T-helper 22 cell (primary cell): ENCODE results near the gene CDH26.

Experiments used
- DNase-seq: peaks from one replicate; pipeline ENCODE4 v3.0.0-alpha.2; 2020; ENCODE audit warnings: low read depth

Gene CDH26

DNA sequence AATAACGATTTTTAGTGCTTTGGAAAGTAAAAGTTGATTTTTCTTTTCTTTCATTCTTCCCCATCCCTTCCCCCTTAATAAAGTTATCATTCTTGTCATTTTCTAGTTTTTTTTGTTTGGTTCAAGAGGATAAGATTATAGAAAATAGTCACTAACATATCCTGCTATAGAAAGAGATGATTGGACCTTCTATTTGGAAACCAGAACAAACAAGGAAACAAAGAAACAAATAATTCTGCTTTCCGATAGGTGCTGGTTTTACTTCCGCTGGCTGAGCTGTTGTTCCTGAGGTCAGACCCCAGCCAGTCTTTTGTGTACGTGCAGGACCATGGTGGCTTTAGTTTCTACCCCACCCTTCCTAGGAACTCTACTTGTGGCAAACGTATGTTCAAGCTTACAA lies at the start of gene CDH26:
CDH26 (plus strand) TSS at position 301 of the 400 bp plus-strand sequence. CDS start 304 bp downstream, outside the sequence.
- DNase-seq, result no peak

DNA sequence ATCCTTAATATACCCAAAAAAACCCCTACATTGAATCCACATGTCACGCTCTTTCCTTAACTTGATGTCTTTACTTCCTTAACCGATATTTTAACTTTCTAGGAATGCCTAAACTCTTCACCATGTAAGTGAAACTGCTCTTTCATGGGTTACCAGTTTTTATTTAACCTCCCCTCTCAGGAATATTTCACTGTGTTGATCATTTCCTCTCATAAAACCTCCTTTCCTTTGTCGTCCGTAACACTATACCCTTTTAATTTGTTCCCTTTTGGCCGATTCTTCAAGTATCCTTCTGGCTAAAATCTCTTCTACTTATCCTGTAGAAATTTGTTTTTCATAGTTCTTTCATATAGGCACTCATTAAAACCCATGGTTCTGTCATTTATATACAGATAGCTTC lies 49.4 kb upstream of the CDH26 start:
- no peak for DNase-seq

DNA sequence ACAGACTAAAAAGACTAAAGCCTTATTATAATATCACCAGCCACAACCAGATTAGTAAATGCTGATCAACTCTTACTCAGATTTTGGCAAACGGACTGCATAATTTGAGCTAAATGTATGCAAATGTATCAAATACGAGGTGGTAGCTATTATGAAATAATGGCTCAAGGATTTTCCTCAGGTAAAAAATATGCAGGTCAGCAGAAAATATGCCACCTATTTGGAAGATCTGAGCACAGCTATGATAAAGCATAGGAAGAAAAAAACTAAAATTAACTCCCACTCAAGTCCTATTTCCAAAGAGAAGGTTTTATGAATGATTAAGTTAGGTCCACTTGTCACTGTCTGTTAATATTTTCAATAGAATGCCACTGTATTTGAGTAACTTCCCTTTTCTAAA lies 47.2 kb upstream of the CDH26 start:
- DNase-seq, result no peak

DNA sequence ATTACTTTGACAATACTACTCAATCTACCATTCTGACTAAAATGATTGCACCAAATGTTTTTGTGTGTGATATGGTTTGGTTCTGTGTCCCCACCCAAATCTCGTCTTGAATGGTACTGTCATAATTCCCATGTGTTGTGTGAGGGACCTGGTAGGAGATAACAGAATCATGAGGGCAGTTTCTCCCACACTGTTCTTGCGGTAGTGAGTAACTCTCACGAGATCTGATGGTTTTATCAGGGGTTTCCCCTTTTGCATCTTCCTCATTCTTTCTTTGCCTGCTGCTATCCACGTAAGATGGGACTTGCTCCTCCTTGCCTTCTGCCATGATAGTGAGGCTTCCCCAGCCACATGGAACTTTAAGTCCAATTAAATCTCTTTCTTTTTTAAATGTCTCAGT lies 45.6 kb upstream of the CDH26 start:
- DNase-seq, result no peak

DNA sequence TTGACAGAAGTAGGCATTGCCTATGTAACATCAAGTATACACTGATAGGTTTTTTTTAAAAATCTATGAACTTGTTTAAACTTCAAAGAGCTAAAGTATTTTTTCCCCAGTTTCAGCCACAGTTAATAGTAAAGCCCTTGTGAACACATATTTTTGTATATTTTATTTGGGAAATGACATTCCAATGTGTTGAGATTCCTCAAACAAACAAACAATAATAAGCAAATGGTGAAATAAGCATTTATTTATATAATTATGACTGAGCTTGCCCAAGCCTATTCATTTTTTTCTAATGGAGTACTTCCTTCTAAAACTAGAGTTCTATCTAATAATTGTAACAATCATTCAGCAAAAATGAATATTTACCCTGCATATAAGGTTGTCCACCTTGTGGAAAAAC lies 37.3 kb upstream of the CDH26 start:
- DNase-seq, result no peak

DNA sequence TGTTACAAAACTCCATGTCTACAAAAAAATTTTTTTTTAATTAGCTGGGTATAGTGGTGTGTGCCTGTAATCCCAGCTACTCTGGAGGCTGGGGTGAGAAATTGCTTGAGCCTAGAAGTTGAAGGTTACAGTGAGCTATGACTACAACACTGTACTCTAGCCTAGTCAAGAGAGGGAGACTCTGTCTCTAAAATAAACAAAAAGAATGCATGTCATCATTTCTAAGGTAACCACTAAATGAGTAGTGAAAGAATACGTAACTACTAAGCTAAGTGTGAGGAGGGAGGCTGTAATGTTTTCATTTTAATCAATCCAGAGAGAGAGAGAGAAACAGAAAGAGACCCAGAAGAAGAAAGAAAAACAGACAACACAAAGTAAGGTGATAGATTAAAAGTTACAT lies 34.7 kb upstream of the CDH26 start:
- DNase-seq, result no peak

DNA sequence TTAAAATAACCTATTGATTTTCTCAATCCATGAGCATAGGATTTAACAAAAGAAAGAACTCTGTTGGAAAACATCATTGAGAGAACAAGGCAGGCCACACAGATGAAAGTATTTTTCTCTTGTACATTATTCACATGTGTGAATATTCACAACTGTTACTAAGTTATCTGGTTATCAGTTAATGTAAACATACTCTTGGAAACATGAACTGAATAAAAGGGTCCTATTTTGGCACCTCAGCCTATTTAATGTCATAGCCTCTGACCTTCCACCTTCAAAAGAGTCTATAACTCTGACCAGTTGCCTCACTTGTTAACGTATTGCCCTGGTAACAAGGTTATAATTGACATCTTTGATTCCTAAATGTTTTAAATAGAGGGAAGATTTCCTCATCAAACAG lies 32.9 kb upstream of the CDH26 start:
- DNase-seq, result no peak

DNA sequence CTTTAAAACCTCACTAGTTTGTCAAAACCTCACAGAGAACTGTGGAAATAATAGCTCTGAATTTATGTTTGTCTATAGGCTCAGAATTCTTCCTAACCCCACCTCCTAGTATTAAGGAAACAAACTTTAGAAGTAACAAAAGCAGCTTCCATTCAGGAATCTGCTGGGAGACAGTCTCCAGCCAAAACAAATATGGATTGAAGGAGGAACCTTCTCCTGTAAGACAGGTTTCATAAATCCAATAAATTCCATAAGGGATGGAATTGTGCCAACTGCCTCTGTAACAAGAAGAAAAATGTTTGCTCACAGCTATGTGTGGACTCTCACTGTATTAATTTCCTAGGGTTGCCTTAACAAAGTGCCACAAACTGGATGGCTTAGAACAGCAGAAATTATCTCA lies 32.3 kb upstream of the CDH26 start:
- DNase-seq, result no peak

DNA sequence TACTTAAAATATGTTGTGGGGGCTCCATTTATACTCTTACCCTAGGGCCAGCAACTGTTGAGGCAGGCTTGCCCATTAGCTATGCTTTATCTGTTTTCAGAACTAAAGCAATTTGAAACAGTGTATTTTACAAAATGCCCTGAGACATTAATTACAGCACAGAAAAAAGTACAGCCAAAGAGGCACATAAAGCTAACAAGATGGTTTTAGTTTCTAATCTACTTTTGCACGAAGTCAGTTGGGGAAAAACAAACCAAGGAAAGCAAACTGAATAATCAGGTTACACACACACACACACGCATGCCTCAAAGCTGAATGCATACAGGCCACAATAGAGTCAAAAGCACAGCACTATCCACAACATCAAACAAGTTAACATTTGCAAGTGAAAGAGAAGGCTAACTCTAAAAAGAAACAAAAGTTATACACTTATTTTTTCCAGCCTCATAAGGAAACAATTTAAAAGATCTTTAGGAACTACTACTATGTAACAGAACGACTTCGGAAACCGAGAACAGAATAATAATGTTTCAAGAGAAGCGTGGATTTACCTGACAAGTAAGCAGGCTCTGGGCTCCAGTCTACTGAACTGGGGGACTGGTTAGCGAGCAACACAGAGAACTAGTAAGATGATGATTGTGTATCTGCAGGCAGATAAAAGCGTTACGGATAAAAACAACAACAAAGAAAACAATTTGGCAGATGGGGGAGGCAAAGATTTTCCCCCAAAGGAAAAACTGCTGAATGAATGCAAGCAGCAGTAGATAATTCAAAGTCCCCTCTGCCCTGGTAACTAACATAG lies 26.5 kb upstream of the CDH26 start:
- DNase-seq, result no peak

DNA sequence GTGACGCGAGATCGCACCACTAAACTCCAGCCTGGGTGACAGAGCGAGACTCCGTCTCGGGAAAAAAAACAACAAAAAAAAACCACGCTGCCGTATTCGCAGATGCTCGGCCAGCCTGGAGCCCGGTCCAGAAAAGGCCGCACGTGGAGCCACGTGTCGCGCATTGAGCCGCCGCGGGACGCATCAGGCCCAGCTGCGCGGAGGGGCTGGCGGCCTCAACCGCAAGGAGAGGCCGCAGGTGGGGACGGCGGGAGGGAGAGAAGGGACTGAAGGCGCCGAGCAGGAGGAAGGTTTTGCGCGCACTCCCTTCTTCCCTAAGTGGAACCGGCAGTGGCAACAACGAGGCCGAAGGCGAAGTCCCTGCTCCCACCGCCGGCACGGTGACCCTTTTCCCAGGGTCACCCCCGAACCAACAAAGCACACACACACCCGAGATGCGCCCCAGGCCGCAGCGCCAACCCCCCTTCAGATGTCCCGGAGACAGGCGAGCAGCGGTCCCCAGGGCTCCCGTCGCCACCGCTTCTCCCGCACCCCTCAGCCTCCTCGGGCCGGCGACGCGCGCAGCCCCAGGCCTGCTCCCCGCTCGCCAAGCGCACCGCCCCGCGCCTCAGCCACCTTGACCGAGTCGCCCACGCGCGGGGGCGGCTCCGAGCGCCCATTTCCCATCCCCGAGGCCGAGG lies 25.5 kb upstream of the CDH26 start:
- no peak for DNase-seq

DNA sequence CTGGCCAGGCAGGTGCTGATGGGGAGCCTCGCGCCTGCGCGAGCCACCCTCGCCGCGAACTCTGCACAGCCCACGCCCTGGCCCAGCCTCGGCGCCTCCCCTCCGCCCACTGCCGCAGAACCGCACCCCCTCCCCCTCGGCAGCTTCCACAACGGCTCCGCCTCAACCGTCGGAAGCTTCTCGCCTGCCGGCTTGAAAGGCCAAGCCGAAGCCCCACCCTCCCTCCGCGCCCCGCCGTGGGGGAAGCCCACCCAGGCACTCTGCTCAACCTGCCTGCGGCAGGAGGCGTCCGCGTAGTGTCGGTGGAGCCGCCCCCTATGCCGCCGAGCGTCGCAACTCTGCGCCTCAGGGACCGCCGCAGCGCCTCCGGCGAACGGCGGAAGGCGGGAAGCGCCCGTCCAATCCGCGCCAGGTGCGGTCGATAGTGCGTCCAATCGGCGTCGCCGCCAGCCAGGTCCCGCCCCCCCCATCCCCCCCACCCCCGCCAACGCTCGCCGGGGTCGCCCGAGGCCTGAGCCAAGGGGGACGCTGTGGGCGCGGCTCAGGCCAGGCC lies 24.9 kb upstream of the CDH26 start, which contains the start of gene SYCP2:
SYCP2 (minus strand) TSS at position 342 of the 553 bp plus-strand sequence. CDS start 11,224 bp downstream, outside the sequence.
- DNase-seq, result peak; percentile 56

DNA sequence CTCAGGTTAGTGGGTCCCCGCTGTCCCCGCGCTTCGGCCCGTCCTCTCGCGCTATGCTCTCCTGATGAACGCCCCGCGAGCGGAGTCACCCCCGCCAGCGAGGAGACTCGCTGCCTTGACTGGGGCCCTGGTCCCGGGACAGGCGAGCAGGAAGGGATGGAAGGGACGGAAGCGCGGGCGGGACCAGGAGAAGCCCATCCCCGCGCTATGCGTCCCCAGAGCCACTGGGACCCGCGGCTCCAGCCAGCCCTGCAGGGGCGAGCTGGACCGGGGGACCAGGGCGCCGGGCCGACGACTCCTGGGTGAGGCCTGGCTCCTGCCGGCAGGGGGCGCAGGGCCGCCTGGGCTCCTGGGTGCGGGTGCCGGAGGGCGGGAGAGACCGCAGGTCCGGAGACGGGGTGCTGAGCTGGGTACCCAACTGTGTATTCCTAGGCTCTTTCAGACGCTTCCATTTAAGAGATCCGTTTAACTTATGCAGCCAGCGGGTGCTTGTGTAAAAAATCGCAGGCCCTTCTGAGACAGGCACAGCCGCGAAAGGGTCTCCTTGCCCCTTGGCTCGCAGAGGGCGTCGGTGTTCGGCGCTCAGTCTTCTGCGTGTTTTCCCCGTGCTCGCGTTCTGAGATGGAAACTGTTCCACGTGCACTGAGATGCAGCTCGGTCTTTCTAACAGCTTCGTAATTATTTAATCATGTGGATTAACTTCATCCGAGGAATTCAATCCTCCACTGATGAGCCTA lies 24.2 kb upstream of the CDH26 start:
- peak; percentile 56 for DNase-seq

DNA sequence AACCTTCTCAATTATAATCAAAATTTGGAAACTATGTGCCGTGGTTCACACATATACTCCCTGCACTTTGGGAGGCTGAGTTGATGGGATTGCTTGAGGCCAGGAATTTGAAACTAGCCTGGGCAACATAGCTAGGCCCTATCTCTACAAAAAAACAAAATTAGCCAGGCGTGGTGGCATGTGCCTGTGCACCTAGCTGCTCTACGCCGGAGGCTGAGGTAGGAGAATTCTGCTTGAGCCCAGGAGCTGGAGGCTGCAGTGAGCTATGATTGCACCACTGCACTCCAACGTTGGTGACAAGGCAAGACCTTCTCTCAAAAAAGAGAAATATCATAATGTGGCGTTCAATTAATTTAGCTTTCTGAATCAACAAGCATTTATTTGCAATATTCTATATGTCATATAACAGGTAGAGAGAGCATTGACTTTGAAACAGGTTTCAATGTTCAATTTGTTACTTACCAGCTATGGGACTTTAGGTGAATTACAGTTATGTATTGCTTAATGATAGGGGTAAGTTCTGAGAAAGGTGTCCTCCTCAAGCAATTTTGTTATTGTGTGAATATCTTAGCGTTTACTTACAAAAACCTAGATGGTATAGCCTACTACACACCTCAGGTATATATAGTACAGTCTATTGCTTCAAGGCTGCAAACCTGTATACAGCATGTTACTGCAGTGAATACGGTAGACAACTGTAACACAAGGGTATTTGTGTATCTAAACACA lies 22.6 kb upstream of the CDH26 start:
- DNase-seq, result no peak

DNA sequence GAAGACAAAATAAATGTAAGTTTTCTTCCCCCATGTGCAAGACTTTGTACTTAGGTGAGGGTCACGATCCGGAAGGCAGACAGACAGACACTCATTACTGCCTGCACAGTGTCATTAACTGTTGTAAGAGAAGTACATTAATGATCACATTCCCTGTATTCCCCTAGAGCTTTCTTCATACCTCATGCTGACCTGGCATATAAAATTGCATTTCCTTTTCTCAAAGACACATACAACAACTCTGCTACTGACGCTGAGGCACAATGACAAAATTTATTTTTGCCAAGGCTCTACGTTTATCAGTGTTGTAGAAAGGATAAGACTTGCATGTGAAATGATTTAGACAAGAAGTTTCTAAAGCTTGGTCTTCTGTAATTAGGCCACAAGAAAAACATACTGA lies 21.8 kb upstream of the CDH26 start:
- DNase-seq, result no peak

DNA sequence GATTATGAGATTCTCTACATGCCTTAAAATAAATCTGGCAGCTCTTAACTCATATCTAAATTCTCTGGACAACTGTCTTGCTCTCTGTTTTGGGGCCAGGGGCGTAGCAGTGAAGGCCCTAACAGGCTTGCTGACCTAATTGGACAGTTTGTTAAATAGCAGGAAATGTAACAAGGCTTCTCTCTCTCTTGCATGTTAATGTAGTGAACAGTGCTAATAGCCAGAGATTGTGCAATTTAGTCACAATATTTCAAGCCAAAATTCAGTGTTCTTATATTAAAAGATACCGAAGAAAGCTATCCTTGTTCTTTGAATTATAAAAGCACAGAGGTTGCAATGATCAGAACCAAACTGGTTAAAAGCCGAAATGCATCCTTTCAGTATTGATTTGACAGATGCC lies 21.1 kb upstream of the CDH26 start:
- DNase-seq, result no peak

DNA sequence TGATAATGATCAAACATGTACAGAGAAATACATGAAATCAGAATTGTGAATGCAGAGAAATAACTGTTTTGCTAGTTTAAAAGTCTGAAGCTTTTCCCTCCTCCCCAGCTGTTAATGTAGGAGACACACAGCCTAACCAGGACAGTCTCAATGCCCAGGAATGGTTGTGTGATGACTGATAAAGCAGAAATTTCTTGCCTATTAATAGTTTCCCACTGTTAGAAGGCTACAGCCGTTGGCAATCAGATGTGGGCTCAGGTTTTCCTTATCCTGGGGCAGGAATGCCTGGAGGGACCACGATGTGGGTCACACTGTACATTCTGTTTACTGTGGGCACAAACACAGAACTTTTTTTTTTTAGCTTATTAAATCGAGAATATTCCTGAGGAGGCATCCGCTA lies 20.0 kb upstream of the CDH26 start:
- DNase-seq, result no peak

DNA sequence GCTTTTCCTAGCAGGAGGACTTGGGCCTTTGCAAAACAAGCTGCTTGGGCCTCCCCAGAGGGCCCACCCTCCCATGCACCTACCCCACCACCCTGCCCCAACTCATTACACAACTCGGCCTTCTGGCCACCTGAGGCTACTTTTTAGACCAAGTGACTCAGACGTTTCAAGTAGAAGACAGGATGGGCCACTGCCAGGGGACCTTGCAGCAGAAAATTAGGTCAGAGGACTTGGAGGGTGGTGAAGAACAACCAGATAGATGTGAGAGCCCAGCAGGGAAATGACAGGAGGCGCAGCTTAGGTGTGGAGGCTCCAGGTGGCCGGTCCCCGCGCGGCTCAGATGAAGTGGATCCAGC lies 19.5 kb upstream of the CDH26 start:
- DNase-seq, result no peak

DNA sequence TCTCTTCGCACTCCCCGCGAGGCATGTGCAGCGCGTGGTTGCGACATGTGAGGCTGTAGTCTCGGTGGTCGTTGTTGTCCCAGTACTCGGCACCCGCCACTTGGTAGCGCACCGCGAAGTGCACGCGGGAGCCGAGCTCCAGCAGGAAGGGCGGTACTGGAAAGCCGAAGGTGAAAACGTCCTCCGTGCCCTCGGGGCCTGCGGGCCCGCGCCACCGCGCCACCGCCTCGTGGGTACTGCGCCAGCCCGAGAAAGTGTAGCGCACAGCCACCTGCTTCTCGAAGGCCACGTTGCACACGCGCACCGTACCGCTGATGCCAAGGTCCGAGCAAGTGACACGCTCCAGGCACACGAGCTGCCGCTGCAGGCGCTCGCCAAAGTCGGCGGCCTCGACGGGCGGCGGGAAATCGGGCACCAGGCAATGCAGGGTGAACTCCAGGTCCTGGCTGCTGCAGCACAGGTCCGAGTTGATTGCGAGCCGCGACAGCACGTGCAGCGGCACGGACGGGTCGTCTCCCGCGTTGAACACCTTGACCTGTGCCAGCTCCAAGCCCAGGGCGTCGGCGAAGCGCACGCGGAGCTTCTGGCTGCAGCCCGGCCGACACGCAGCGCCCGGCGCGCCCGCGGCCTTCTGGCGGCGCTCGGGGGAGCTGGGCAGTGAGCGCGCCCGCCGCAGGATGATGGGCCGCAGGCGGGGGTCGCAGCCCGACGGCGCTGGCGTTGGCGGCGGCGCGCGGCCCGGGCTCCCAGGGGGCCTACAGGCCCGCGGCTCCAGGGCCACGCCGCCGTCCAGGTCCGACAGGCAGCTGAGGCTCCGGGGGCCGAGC lies 19.0 kb upstream of the CDH26 start:
- DNase-seq, result no peak

DNA sequence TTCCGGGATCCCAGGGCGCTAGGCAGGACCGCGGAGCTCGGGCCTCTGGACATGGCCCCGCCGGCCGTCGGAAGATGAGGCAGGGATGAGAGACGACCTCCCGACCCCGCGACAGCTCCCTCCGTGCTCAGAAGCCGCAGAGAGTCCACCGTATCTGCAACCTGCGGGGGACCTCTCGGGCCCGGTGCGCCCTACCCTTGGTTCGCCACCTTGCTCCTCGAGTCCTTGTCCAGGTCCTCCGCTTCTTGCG lies 18.4 kb upstream of the CDH26 start:
- no peak for DNase-seq

DNA sequence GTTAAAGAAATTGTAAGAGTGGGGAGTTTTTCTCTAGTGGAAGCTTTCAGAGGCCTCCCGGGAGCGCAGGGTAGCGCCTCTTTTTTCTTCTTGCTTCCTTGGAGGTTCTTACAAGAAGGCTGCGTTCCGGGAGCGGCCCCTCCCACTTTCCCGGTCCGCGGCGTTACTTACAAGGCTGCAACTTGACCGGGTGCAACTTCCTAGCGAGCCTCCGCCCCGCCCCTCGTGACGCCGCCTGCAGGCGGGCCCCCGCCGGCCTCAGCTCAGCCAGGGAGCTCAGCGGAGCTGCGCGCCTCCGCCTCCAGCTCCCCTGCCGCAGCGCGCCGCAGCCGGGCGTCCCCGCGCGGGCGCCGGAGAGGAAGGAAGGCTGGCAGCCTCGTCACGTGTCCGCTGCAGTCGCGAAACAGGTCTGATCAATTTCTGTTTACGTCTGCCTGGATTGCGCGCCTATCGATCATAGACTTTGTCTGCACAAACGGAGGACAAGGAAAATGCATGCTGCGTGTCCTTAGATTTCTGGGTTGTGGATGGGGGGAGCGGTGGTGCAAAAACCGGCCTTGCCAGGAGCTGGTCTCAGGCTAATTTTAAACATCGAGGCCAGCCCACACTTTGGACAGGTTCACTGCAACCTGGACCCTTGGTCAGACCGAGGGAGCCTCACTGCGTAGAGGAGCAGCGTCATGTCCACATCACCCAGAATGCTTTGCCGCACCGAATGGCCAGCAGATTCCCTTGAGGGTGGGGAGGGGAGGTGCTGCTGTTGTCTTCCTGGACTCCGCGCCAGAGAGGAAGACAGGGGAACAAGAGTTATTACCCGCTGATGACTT lies 17.9 kb upstream of the CDH26 start, which contains the start of the genes FAM217B and PPP1R3D:
FAM217B (plus strand) TSS at position 261 of the 827 bp plus-strand sequence. CDS start 3,555 bp downstream, outside the sequence.
PPP1R3D (minus strand) TSS at position 177 of the 827 bp plus-strand sequence. CDS start 374 bp downstream, outside the sequence.
- peak; percentile 83 for DNase-seq
